ENCODE results near the gene BMP5. TPM values are rescaled to one million over a fixed set of nuclear protein-coding genes. Genes with fewer than 3 reads are reported as not detected.
A peak's percentile ranks its signal among the peaks of the same experiment; 100 is the strongest.

The BMP5 gene
- total RNA-seq, 1 donor from 2014 or later: 11.5 TPM

- Histone ChIP-seq H3K4me3 (ENCODE audit: low read length in 3 of 3) (no peak overlapping the region), H3K9me3 (ENCODE audit: control insufficient read depth in 3 of 3, low read length in 3 of 3) (no peaks in the 10 kb centered on the region), H3K36me3 (ENCODE audit: control insufficient read depth in 3 of 3, insufficient read depth in 3 of 3, low read length in 3 of 3) (no peaks in the 10 kb centered on the region), H3K9ac (ENCODE audit: low read depth in 1 of 3, low read length in 3 of 3) (no peak overlapping the region), H3K27ac (ENCODE audit: low read depth, low read length) (no peak overlapping the region), H3K27me3 (ENCODE audit: control insufficient read depth in 3 of 3, insufficient read depth in 3 of 3, low read length in 3 of 3) (no peaks in the 10 kb centered on the region), H3K4me1 (ENCODE audit: control insufficient read depth in 3 of 3, insufficient read depth in 3 of 3, low read length in 3 of 3) (peaks cover 0 to 3% (median 0%) of the 10 kb centered on the region in 3 donors)
Observed at GRCh38 chr6:55839080-55839479, 36.3 kb downstream of the BMP5 start.

- no peaks in the 10 kb centered on the region for H3K9me3 ChIP-seq (ENCODE audit: control insufficient read depth in 3 of 3, low read length in 3 of 3)
- H3K9ac ChIP-seq (ENCODE audit: low read depth in 1 of 3, low read length in 3 of 3): no peak overlapping the region
- H3K36me3 ChIP-seq (ENCODE audit: control insufficient read depth in 3 of 3, insufficient read depth in 3 of 3, low read length in 3 of 3): no peaks in the 10 kb centered on the region
- H3K4me3 ChIP-seq (ENCODE audit: low read length in 3 of 3): no peak overlapping the region
- H3K27me3 ChIP-seq (ENCODE audit: control insufficient read depth in 3 of 3, insufficient read depth in 3 of 3, low read length in 3 of 3): no peaks in the 10 kb centered on the region
- peaks cover 0 to 3% (median 0%) of the 10 kb centered on the region in 3 donors for H3K4me1 ChIP-seq (ENCODE audit: control insufficient read depth in 3 of 3, insufficient read depth in 3 of 3, low read length in 3 of 3)
- no peak overlapping the region for H3K27ac ChIP-seq (ENCODE audit: low read depth, low read length)
Observed at GRCh38 chr6:55836945-55837344, 38.4 kb downstream of the BMP5 start.

GRCh38 chr6:55836481-55836880 lies 38.9 kb downstream of the BMP5 start:
- no peaks in the 10 kb centered on the region for H3K9me3 ChIP-seq (ENCODE audit: control insufficient read depth in 3 of 3, low read length in 3 of 3)
- no peaks in the 10 kb centered on the region for H3K36me3 ChIP-seq (ENCODE audit: control insufficient read depth in 3 of 3, insufficient read depth in 3 of 3, low read length in 3 of 3)
- peaks cover 0 to 3% (median 0%) of the 10 kb centered on the region in 3 donors for H3K4me1 ChIP-seq (ENCODE audit: control insufficient read depth in 3 of 3, insufficient read depth in 3 of 3, low read length in 3 of 3)
- H3K27ac ChIP-seq (ENCODE audit: low read depth, low read length): no peak overlapping the region
- no peak overlapping the region for H3K4me3 ChIP-seq (ENCODE audit: low read length in 3 of 3)
- peak overlapping the region in 1 of 3 donors; percentile 30 for H3K9ac ChIP-seq (ENCODE audit: low read depth in 1 of 3, low read length in 3 of 3)
- no peaks in the 10 kb centered on the region for H3K27me3 ChIP-seq (ENCODE audit: control insufficient read depth in 3 of 3, insufficient read depth in 3 of 3, low read length in 3 of 3)

- Histone ChIP-seq H3K9me3 (ENCODE audit: control insufficient read depth in 3 of 3, low read length in 3 of 3) (no peaks in the 10 kb centered on the region), H3K36me3 (ENCODE audit: control insufficient read depth in 3 of 3, insufficient read depth in 3 of 3, low read length in 3 of 3) (no peaks in the 10 kb centered on the region), H3K4me3 (ENCODE audit: low read length in 3 of 3) (no peak overlapping the region), H3K4me1 (ENCODE audit: control insufficient read depth in 3 of 3, insufficient read depth in 3 of 3, low read length in 3 of 3) (peaks cover 0 to 3% (median 0%) of the 10 kb centered on the region in 3 donors), H3K27ac (ENCODE audit: low read depth, low read length) (no peak overlapping the region), H3K27me3 (ENCODE audit: control insufficient read depth in 3 of 3, insufficient read depth in 3 of 3, low read length in 3 of 3) (no peaks in the 10 kb centered on the region), H3K9ac (ENCODE audit: low read depth in 1 of 3, low read length in 3 of 3) (no peak overlapping the region)
Observed at GRCh38 chr6:55835220-55835619, 40.2 kb downstream of the BMP5 start.

- no peaks in the 10 kb centered on the region for H3K27me3 ChIP-seq (ENCODE audit: control insufficient read depth in 3 of 3, insufficient read depth in 3 of 3, low read length in 3 of 3)
- no peaks in the 10 kb centered on the region for H3K36me3 ChIP-seq (ENCODE audit: control insufficient read depth in 3 of 3, insufficient read depth in 3 of 3, low read length in 3 of 3)
- no peak overlapping the region for H3K9ac ChIP-seq (ENCODE audit: low read depth in 1 of 3, low read length in 3 of 3)
- H3K27ac ChIP-seq (ENCODE audit: low read depth, low read length): no peak overlapping the region
- no peaks in the 10 kb centered on the region for H3K9me3 ChIP-seq (ENCODE audit: control insufficient read depth in 3 of 3, low read length in 3 of 3)
- no peak overlapping the region for H3K4me3 ChIP-seq (ENCODE audit: low read length in 3 of 3)
- peaks cover 0 to 3% (median 0%) of the 10 kb centered on the region in 3 donors for H3K4me1 ChIP-seq (ENCODE audit: control insufficient read depth in 3 of 3, insufficient read depth in 3 of 3, low read length in 3 of 3)
Observed at GRCh38 chr6:55833284-55833683, 42.1 kb downstream of the BMP5 start.

GRCh38 chr6:55827818-55828522 lies 47.4 kb downstream of the BMP5 start:
- Histone ChIP-seq H3K9ac (ENCODE audit: low read depth in 1 of 3, low read length in 3 of 3) (no peak overlapping the region), H3K27me3 (ENCODE audit: control insufficient read depth in 3 of 3, insufficient read depth in 3 of 3, low read length in 3 of 3) (no peaks in the 10 kb centered on the region), H3K4me1 (ENCODE audit: control insufficient read depth in 3 of 3, insufficient read depth in 3 of 3, low read length in 3 of 3) (no peaks in the 10 kb centered on the region), H3K4me3 (ENCODE audit: low read length in 3 of 3) (no peak overlapping the region), H3K9me3 (ENCODE audit: control insufficient read depth in 3 of 3, low read length in 3 of 3) (no peaks in the 10 kb centered on the region), H3K36me3 (ENCODE audit: control insufficient read depth in 3 of 3, insufficient read depth in 3 of 3, low read length in 3 of 3) (no peaks in the 10 kb centered on the region), H3K27ac (ENCODE audit: low read depth, low read length) (no peak overlapping the region)

- H3K4me3 ChIP-seq (ENCODE audit: low read length in 3 of 3): no peak overlapping the region
- H3K27me3 ChIP-seq (ENCODE audit: control insufficient read depth in 3 of 3, insufficient read depth in 3 of 3, low read length in 3 of 3): no peaks in the 10 kb centered on the region
- no peaks in the 10 kb centered on the region for H3K4me1 ChIP-seq (ENCODE audit: control insufficient read depth in 3 of 3, insufficient read depth in 3 of 3, low read length in 3 of 3)
- H3K9ac ChIP-seq (ENCODE audit: low read depth in 1 of 3, low read length in 3 of 3): no peak overlapping the region
- H3K27ac ChIP-seq (ENCODE audit: low read depth, low read length): no peak overlapping the region
- no peaks in the 10 kb centered on the region for H3K36me3 ChIP-seq (ENCODE audit: control insufficient read depth in 3 of 3, insufficient read depth in 3 of 3, low read length in 3 of 3)
- no peaks in the 10 kb centered on the region for H3K9me3 ChIP-seq (ENCODE audit: control insufficient read depth in 3 of 3, low read length in 3 of 3)
Observed at GRCh38 chr6:55826941-55827340, 48.4 kb downstream of the BMP5 start.

GRCh38 chr6:55825402-55826051 lies 49.9 kb downstream of the BMP5 start:
- Histone ChIP-seq H3K27me3 (ENCODE audit: control insufficient read depth in 3 of 3, insufficient read depth in 3 of 3, low read length in 3 of 3) (no peaks in the 10 kb centered on the region), H3K4me1 (ENCODE audit: control insufficient read depth in 3 of 3, insufficient read depth in 3 of 3, low read length in 3 of 3) (peaks cover 0 to under 1% (median 0%) of the 10 kb centered on the region in 3 donors), H3K4me3 (ENCODE audit: low read length in 3 of 3) (no peak overlapping the region), H3K9me3 (ENCODE audit: control insufficient read depth in 3 of 3, low read length in 3 of 3) (no peaks in the 10 kb centered on the region), H3K36me3 (ENCODE audit: control insufficient read depth in 3 of 3, insufficient read depth in 3 of 3, low read length in 3 of 3) (no peaks in the 10 kb centered on the region), H3K27ac (ENCODE audit: low read depth, low read length) (no peak overlapping the region), H3K9ac (ENCODE audit: low read depth in 1 of 3, low read length in 3 of 3) (no peak overlapping the region)

GRCh38 chr6:55822815-55823214 lies 52.6 kb downstream of the BMP5 start:
- H3K9ac ChIP-seq (ENCODE audit: low read depth in 1 of 3, low read length in 3 of 3): no peak overlapping the region
- no peaks in the 10 kb centered on the region for H3K27me3 ChIP-seq (ENCODE audit: control insufficient read depth in 3 of 3, insufficient read depth in 3 of 3, low read length in 3 of 3)
- H3K4me1 ChIP-seq (ENCODE audit: control insufficient read depth in 3 of 3, insufficient read depth in 3 of 3, low read length in 3 of 3): peaks cover 0 to 3% (median 0%) of the 10 kb centered on the region in 3 donors
- no peaks in the 10 kb centered on the region for H3K36me3 ChIP-seq (ENCODE audit: control insufficient read depth in 3 of 3, insufficient read depth in 3 of 3, low read length in 3 of 3)
- no peak overlapping the region for H3K4me3 ChIP-seq (ENCODE audit: low read length in 3 of 3)
- H3K9me3 ChIP-seq (ENCODE audit: control insufficient read depth in 3 of 3, low read length in 3 of 3): no peaks in the 10 kb centered on the region
- no peak overlapping the region for H3K27ac ChIP-seq (ENCODE audit: low read depth, low read length)

GRCh38 chr6:55822005-55822404 lies 53.4 kb downstream of the BMP5 start:
- no peak overlapping the region for H3K9ac ChIP-seq (ENCODE audit: low read depth in 1 of 3, low read length in 3 of 3)
- no peaks in the 10 kb centered on the region for H3K36me3 ChIP-seq (ENCODE audit: control insufficient read depth in 3 of 3, insufficient read depth in 3 of 3, low read length in 3 of 3)
- no peaks in the 10 kb centered on the region for H3K9me3 ChIP-seq (ENCODE audit: control insufficient read depth in 3 of 3, low read length in 3 of 3)
- no peaks in the 10 kb centered on the region for H3K27me3 ChIP-seq (ENCODE audit: control insufficient read depth in 3 of 3, insufficient read depth in 3 of 3, low read length in 3 of 3)
- no peak overlapping the region for H3K27ac ChIP-seq (ENCODE audit: low read depth, low read length)
- no peak overlapping the region for H3K4me3 ChIP-seq (ENCODE audit: low read length in 3 of 3)
- H3K4me1 ChIP-seq (ENCODE audit: control insufficient read depth in 3 of 3, insufficient read depth in 3 of 3, low read length in 3 of 3): peaks cover 0 to 3% (median 0%) of the 10 kb centered on the region in 3 donors

Measured in skeletal muscle tissue (tissue), 4 donors.